ENCODE results near the gene LRRC74B. TPM values are rescaled to one million over a fixed set of nuclear protein-coding genes. Genes with fewer than 3 reads are reported as not detected.
"Not testable (repeated sequence)": the region's sequence is repeated elsewhere in the genome, so short reads cannot be mapped to it uniquely, and the experiment has no call there.

The LRRC74B gene
- total RNA-seq, 1 experiment from 2014 or later: not detected

GRCh38 chr22:21069375-21069774, 23.6 kb downstream of the LRRC74B start:
- no peak for DNase-seq
- no peaks in the 10 kb centered on the region for H3K4me1 Mint-ChIP-seq (ENCODE audit: low read depth, unreplicated experiment)
- TF ChIP-seq, protein P1, sequence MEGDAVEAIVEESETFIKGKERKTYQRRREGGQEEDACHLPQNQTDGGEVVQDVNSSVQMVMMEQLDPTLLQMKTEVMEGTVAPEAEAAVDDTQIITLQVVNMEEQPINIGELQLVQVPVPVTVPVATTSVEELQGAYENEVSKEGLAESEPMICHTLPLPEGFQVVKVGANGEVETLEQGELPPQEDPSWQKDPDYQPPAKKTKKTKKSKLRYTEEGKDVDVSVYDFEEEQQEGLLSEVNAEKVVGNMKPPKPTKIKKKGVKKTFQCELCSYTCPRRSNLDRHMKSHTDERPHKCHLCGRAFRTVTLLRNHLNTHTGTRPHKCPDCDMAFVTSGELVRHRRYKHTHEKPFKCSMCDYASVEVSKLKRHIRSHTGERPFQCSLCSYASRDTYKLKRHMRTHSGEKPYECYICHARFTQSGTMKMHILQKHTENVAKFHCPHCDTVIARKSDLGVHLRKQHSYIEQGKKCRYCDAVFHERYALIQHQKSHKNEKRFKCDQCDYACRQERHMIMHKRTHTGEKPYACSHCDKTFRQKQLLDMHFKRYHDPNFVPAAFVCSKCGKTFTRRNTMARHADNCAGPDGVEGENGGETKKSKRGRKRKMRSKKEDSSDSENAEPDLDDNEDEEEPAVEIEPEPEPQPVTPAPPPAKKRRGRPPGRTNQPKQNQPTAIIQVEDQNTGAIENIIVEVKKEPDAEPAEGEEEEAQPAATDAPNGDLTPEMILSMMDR (IDR thresholded peaks at IDR 0.05; ENCODE audit: unreplicated experiment): no peak
- H3K36me3 Mint-ChIP-seq (ENCODE audit: insufficient read depth, unreplicated experiment): no peaks in the 10 kb centered on the region
- H3K4me3 Mint-ChIP-seq (ENCODE audit: low read depth, unreplicated experiment): no peak overlapping the region
- H3K9me3 Mint-ChIP-seq (ENCODE audit: low read depth, unreplicated experiment): no peaks in the 10 kb centered on the region
- H3K27ac Mint-ChIP-seq (ENCODE audit: unreplicated experiment): no peak overlapping the region
- intact Hi-C loops (cut with micrococcal nuclease; ENCODE audit: unreplicated experiment): no loop called here
- no TSS peak for BruUV-seq (replicated peaks)
- H3K27me3 Mint-ChIP-seq (ENCODE audit: unreplicated experiment): peaks cover 51% of the 10 kb centered on the region
- CTCF ChIA-PET: interaction anchor here (0.6 kb wide), 1 partner anchor 108 kb away, joined by 3 read pairs; no protein-coding TSS in a partner anchor

DNA sequence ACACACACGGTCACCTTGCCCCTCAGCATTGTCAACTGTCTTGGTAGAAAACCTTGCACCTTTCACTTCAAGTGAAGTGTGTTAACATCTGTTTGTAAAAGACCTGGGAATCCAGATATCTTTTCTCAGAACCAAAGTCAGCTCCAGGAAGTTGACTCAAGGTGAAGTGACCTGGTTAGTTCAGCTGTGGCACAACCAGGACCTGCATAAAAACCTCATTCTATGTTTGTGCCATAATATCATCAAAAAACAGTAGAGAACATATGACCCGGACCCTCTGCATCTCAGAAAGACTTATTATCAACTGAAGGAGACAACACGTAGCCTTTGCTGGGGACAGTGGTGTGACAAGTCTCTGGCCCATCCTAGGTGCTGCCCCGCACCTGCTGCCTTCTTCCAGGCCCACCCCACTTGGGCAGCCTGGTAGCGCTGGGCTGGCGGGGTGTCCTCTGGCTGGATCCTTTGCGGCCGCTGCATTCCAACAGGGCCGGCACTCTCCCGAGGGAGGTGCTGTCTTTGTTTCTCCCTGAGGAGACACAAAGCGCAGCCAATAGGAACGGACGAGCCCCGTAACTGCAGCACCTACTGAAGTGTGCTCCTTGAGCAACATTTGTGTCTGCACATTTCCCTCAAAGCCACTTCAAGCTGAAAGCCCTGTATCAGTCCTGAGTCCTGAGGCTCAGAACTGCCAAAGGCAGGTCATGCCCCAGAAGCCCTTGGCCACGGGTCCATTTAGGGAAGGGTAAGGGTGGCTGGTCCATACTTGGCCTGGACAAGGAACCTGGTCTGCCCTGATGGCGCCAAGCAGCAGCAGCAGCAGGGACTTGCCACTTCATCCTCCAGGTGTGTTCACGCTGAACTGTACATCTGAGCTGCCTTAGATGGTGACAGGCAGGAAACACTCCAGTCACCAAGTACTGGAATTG, 25.2 kb downstream of the LRRC74B start:
- BruUV-seq (replicated peaks): no TSS peak
- intact Hi-C loops (cut with micrococcal nuclease; ENCODE audit: unreplicated experiment): no loop called here
- Mint-ChIP-seq H3K27me3 (ENCODE audit: unreplicated experiment) (peaks cover 37% of the 10 kb centered on the region), H3K27ac (ENCODE audit: unreplicated experiment) (no peak overlapping the region), H3K4me3 (ENCODE audit: low read depth, unreplicated experiment) (no peak overlapping the region), H3K4me1 (ENCODE audit: low read depth, unreplicated experiment) (no peaks in the 10 kb centered on the region), H3K36me3 (ENCODE audit: insufficient read depth, unreplicated experiment) (no peaks in the 10 kb centered on the region), H3K9me3 (ENCODE audit: low read depth, unreplicated experiment) (no peaks in the 10 kb centered on the region)
- DNase-seq: no peak
- CTCF ChIA-PET: no interaction called here
- TF ChIP-seq, protein P1 (IDR thresholded peaks at IDR 0.05; ENCODE audit: unreplicated experiment): no peak

DNA sequence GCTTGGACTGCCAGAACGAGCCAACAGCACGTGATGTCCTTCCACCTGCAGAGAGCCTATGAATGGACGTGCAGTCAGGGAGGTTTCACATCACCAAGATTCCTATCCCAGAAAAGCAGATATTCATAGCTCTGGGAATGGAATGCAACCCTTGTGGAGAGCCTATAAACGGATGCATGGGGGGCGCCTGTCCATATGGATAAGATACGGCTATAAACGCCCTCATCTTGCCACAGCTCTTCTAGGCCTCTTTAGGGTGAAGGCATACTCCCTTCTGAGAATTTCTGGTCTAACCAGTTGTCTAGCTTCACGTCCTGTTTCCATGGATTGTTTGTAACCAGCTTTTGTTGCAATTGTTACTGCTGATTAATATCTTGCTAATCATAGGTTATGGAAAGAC, 26.1 kb downstream of the LRRC74B start:
- H3K9me3 Mint-ChIP-seq (ENCODE audit: low read depth, unreplicated experiment); intact Hi-C loops (cut with micrococcal nuclease; ENCODE audit: unreplicated experiment); H3K4me3 Mint-ChIP-seq (ENCODE audit: low read depth, unreplicated experiment); CTCF ChIA-PET; H3K27ac Mint-ChIP-seq (ENCODE audit: unreplicated experiment); H3K4me1 Mint-ChIP-seq (ENCODE audit: low read depth, unreplicated experiment); BruUV-seq (replicated peaks); DNase-seq; H3K36me3 Mint-ChIP-seq (ENCODE audit: insufficient read depth, unreplicated experiment): not testable (repeated sequence)
- H3K27me3 Mint-ChIP-seq (ENCODE audit: unreplicated experiment): peaks cover 36% of the 10 kb centered on the region

DNA sequence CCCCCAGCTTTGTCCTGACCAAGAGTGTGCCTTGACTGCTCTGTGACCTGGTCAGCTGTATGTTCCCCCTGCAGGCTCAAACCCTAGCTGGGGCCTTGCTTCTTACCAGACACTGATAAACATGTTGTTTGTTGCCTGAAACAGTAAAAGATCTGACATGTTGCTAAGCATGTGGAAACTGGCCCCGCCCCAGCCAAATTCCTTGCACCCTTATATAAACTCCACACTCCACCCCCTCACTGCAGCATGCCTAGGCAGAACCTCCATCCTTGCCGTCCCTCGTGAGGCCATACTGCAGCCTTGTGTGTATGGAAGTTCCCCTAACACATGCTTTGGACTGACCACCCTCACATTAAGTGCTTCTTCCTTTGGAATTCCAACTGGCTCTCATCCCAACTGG, 27.3 kb downstream of the LRRC74B start:
- TF ChIP-seq, protein P1 (IDR thresholded peaks at IDR 0.05; ENCODE audit: unreplicated experiment): no peak
- intact Hi-C loops (cut with micrococcal nuclease; ENCODE audit: unreplicated experiment): no loop called here
- no peak for DNase-seq
- H3K27ac Mint-ChIP-seq (ENCODE audit: unreplicated experiment): no peak overlapping the region
- H3K36me3 Mint-ChIP-seq (ENCODE audit: insufficient read depth, unreplicated experiment): no peaks in the 10 kb centered on the region
- no peaks in the 10 kb centered on the region for H3K4me1 Mint-ChIP-seq (ENCODE audit: low read depth, unreplicated experiment)
- H3K4me3 Mint-ChIP-seq (ENCODE audit: low read depth, unreplicated experiment): no peak overlapping the region
- CTCF ChIA-PET: no interaction called here
- BruUV-seq (replicated peaks): no TSS peak
- no peaks in the 10 kb centered on the region for H3K9me3 Mint-ChIP-seq (ENCODE audit: low read depth, unreplicated experiment)
- peaks cover 43% of the 10 kb centered on the region for H3K27me3 Mint-ChIP-seq (ENCODE audit: unreplicated experiment)

GRCh38 chr22:21073482-21073881, 27.7 kb downstream of the LRRC74B start:
- no peak overlapping the region for H3K4me3 Mint-ChIP-seq (ENCODE audit: low read depth, unreplicated experiment)
- H3K4me1 Mint-ChIP-seq (ENCODE audit: low read depth, unreplicated experiment): no peaks in the 10 kb centered on the region
- no peak for DNase-seq
- H3K27me3 Mint-ChIP-seq (ENCODE audit: unreplicated experiment): peaks cover 47% of the 10 kb centered on the region
- H3K27ac Mint-ChIP-seq (ENCODE audit: unreplicated experiment): no peak overlapping the region
- intact Hi-C loops (cut with micrococcal nuclease; ENCODE audit: unreplicated experiment): no loop called here
- no peaks in the 10 kb centered on the region for H3K36me3 Mint-ChIP-seq (ENCODE audit: insufficient read depth, unreplicated experiment)
- no peaks in the 10 kb centered on the region for H3K9me3 Mint-ChIP-seq (ENCODE audit: low read depth, unreplicated experiment)
- TF ChIP-seq, protein P1 (IDR thresholded peaks at IDR 0.05; ENCODE audit: unreplicated experiment): no peak
- CTCF ChIA-PET: interaction anchor here (0.6 kb wide), 1 partner anchor 543 kb away, joined by 3 read pairs; no protein-coding TSS in a partner anchor
- BruUV-seq (replicated peaks): no TSS peak

Data from Calu3 (cell line).